GM21423 (cell line): ENCODE results near the gene CD96.
"Not testable (repeated sequence)": the region's sequence is repeated elsewhere in the genome, so short reads cannot be mapped to it uniquely, and the experiment has no call there.

ENCODE experiments used
- ATAC-seq: cut with Tn5 transposase; IDR thresholded peaks from one replicate; pipeline ENCODE4 v1.9.1; 2021; ENCODE audit warnings: mild to moderate bottlenecking, moderate library complexity; ENCODE audit not compliant: unreplicated experiment

CD96 gene

GRCh38 chr3:111618945-111619344, 76.9 kb downstream of the CD96 start:
- no peak for ATAC-seq

GRCh38 chr3:111619833-111620232, 77.8 kb downstream of the CD96 start:
- ATAC-seq = no peak

GRCh38 chr3:111621535-111621934, 79.5 kb downstream of the CD96 start:
- no peak for ATAC-seq

GRCh38 chr3:111627092-111627491, 85.1 kb downstream of the CD96 start:
- no peak for ATAC-seq

GRCh38 chr3:111629018-111629417, 87.0 kb downstream of the CD96 start:
- ATAC-seq = not testable (repeated sequence)

GRCh38 chr3:111630638-111631037, 88.6 kb downstream of the CD96 start:
- ATAC-seq = not testable (repeated sequence)

- ATAC-seq = no peak
Observed at GRCh38 chr3:111635403-111635802, 93.4 kb downstream of the CD96 start.

- ATAC-seq = no peak
Observed at GRCh38 chr3:111636366-111636885, 94.4 kb downstream of the CD96 start.

GRCh38 chr3:111639316-111639715, 97.3 kb downstream of the CD96 start:
- no peak for ATAC-seq

- no peak for ATAC-seq
Observed at GRCh38 chr3:111648991-111649579, 107.1 kb downstream of the CD96 start.

GRCh38 chr3:111650378-111651275, 108.6 kb downstream of the CD96 start:
- no peak for ATAC-seq

- no peak for ATAC-seq
Observed at GRCh38 chr3:111652492-111653180, 110.6 kb downstream of the CD96 start.

GRCh38 chr3:111653766-111654165, 111.8 kb downstream of the CD96 start:
- ATAC-seq = no peak

- no peak for ATAC-seq
Observed at GRCh38 chr3:111662012-111662411, 120.0 kb downstream of the CD96 start.

- ATAC-seq = no peak
Observed at GRCh38 chr3:111662907-111663306, 120.9 kb downstream of the CD96 start.

- no peak for ATAC-seq
Observed at GRCh38 chr3:111666041-111666735, 124.2 kb downstream of the CD96 start.

- ATAC-seq = no peak
Observed at GRCh38 chr3:111667170-111667569, 125.2 kb downstream of the CD96 start.

GRCh38 chr3:111667621-111668239, 125.7 kb downstream of the CD96 start:
- peak; percentile 96 for ATAC-seq

- ATAC-seq = no peak
Observed at GRCh38 chr3:111668326-111668725, 126.3 kb downstream of the CD96 start.

GRCh38 chr3:111668888-111669488, 127.0 kb downstream of the CD96 start:
- no peak for ATAC-seq
